ENCODE results near the gene TCF19. TPM values are rescaled to one million over a fixed set of nuclear protein-coding genes. Genes with fewer than 3 reads are reported as not detected.

Gene TCF19
- total RNA-seq, 1 experiment from 2014 or later = 15.0 TPM

GRCh38 chr6:31210741-31211532, 52.5 kb downstream of the TCF19 start:
- H3K9ac ChIP-seq (ENCODE audit: extremely low read depth, insufficient read length, low read length) = no peak overlapping the region
- no peak overlapping the region for H3K4me2 ChIP-seq (ENCODE audit: insufficient read depth, insufficient read length, low read length)
- Mint-ChIP-seq H3K36me3 (ENCODE audit: insufficient read depth in 1 of 3, low read depth in 3 of 3) (peaks cover 0 to under 1% (median 0%) of the 10 kb centered on the region in 3 experiments; a peak in 2 of 7 replicates), H3K4me3 (no peak overlapping the region), H3K4me1 (peaks cover 16 to 21% of the 10 kb centered on the region in 2 experiments), H3K27me3 (ENCODE audit: low read depth) (peaks cover 6% of the 10 kb centered on the region; the same call in 1 of the 2 replicates), H3K9me3 (peaks cover 0 to 7% of the 10 kb centered on the region in 2 experiments; a peak in 2 of 5 replicates), H3K27ac (peak overlapping the region in 1 of 3 experiments; percentile 58; a peak in 1 of 7 replicates)
- WGBS (ENCODE audit: extremely low coverage, insufficient read length, low lambda C conversion rate) = no CpG with 5 or more reads among the region's 5 CpGs
- H3K27me3 ChIP-seq (ENCODE audit: insufficient read depth, low read length) = no peaks in the 10 kb centered on the region
- no peak overlapping the region for H2AFZ ChIP-seq (ENCODE audit: low read length)
- H3K23ac ChIP-seq (ENCODE audit: insufficient read length, low read depth, low read length) = no peak overlapping the region
- H3K14ac ChIP-seq (ENCODE audit: insufficient read depth, low read length) = no peak overlapping the region
- no peaks in the 10 kb centered on the region; the same call in 1 of the 2 replicates for H3K4me1 ChIP-seq (ENCODE audit: insufficient read depth, low read length)
- H3K4ac ChIP-seq (ENCODE audit: low read depth, low read length) = no peak overlapping the region
- H3K27ac ChIP-seq (ENCODE audit: insufficient read length, low read depth, low read length) = no peak overlapping the region
- H3K79me1 ChIP-seq (ENCODE audit: insufficient read depth, low read depth, low read length, poor library complexity, severe bottlenecking) = no peaks in the 10 kb centered on the region
- H3K9me3 ChIP-seq (ENCODE audit: control insufficient read depth, low read depth, low read length) = no peaks in the 10 kb centered on the region
- no peak overlapping the region for H2BK120ac ChIP-seq (ENCODE audit: low read depth, low read length, poor library complexity, severe bottlenecking)
- H2BK12ac ChIP-seq (ENCODE audit: insufficient read length, low read depth, low read length) = no peak overlapping the region
- no peak overlapping the region for H2BK20ac ChIP-seq (ENCODE audit: low read depth, low read length, poor library complexity, severe bottlenecking)
- H2AK5ac ChIP-seq (ENCODE audit: insufficient read length, low read length) = no peak overlapping the region
- DNase-seq = no peak
- H4K5ac ChIP-seq (ENCODE audit: insufficient read length, low read depth, low read length) = no peak overlapping the region
- H2BK15ac ChIP-seq (ENCODE audit: low read depth, low read length) = no peak overlapping the region
- no peaks in the 10 kb centered on the region for H4K20me1 ChIP-seq (ENCODE audit: control insufficient read depth, insufficient read depth, insufficient read length)
- no peaks in the 10 kb centered on the region for H3K23me2 ChIP-seq (ENCODE audit: insufficient read length, low read depth, low read length, poor library complexity, severe bottlenecking)
- no peak overlapping the region for H3T11ph ChIP-seq (ENCODE audit: low read length)
- no peak overlapping the region for H4K91ac ChIP-seq (ENCODE audit: insufficient read length, low read depth, low read length)
- no peak overlapping the region for H3K56ac ChIP-seq (ENCODE audit: insufficient read length, low read depth, low read length)
- H4K8ac ChIP-seq (replicated peaks; ENCODE audit: insufficient read length, low read depth, low read length) = no peak overlapping the region
- TF ChIP-seq, protein P1, sequence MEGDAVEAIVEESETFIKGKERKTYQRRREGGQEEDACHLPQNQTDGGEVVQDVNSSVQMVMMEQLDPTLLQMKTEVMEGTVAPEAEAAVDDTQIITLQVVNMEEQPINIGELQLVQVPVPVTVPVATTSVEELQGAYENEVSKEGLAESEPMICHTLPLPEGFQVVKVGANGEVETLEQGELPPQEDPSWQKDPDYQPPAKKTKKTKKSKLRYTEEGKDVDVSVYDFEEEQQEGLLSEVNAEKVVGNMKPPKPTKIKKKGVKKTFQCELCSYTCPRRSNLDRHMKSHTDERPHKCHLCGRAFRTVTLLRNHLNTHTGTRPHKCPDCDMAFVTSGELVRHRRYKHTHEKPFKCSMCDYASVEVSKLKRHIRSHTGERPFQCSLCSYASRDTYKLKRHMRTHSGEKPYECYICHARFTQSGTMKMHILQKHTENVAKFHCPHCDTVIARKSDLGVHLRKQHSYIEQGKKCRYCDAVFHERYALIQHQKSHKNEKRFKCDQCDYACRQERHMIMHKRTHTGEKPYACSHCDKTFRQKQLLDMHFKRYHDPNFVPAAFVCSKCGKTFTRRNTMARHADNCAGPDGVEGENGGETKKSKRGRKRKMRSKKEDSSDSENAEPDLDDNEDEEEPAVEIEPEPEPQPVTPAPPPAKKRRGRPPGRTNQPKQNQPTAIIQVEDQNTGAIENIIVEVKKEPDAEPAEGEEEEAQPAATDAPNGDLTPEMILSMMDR (conservative IDR thresholded peaks at IDR 0.05) = no peak
- no peak overlapping the region for H3K18ac ChIP-seq (ENCODE audit: insufficient read length, low read depth, low read length)
- no peak overlapping the region for H2BK5ac ChIP-seq (ENCODE audit: insufficient read length, low read length)
- H3K79me2 ChIP-seq (ENCODE audit: insufficient read depth, low read length) = no peaks in the 10 kb centered on the region

Other genes starting within 250 kb of the TCF19 start
- gene VARS2, start 244.4 kb upstream of the TCF19 start, total RNA-seq (2021) = 61.9 and 68.2 TPM in 2 replicates
- gene SFTA2, start 226.4 kb upstream of the TCF19 start, total RNA-seq (2021) = not detected in 2 replicates
- gene MUCL3, start 217.6 kb upstream of the TCF19 start, total RNA-seq (2021) = 0.15 and 0.20 TPM in 2 replicates
- not detected in 2 replicates for gene MUC21, start 174.9 kb upstream of the TCF19 start, total RNA-seq (2021)
- not detected in 2 replicates for gene MUC22, start 148.1 kb upstream of the TCF19 start, total RNA-seq (2021)
- not detected in 2 replicates for gene C6orf15, start 46.0 kb upstream of the TCF19 start, total RNA-seq (2021)
- gene PSORS1C1, start 43.8 kb upstream of the TCF19 start, total RNA-seq (2021) = 0.48 TPM in 2 replicates
- not detected in 2 replicates for gene CDSN, start 38.1 kb upstream of the TCF19 start, total RNA-seq (2021)
- gene PSORS1C2, start 19.5 kb upstream of the TCF19 start, total RNA-seq (2021) = 0.31 and 0.33 TPM in 2 replicates
- gene CCHCR1, start 787 bp upstream of the TCF19 start, total RNA-seq (2021) = 42.7 and 45.5 TPM in 2 replicates
- gene POU5F1, start 12.1 kb downstream of the TCF19 start, total RNA-seq (2021) = 2,134 TPM in 2 replicates
- 239 and 241 TPM in 2 replicates for gene HLA-C, start 113.5 kb downstream of the TCF19 start, total RNA-seq (2021)
- 68.6 and 70.7 TPM in 2 replicates for gene HLA-B, start 198.6 kb downstream of the TCF19 start, total RNA-seq (2021)
- gene MICA, start 245.0 kb downstream of the TCF19 start, total RNA-seq (2021) = 8.5 and 8.8 TPM in 2 replicates

All from H9 (cell line).